GM12878 (cell line): ENCODE results near the gene AIRE. TPM values are rescaled to one million over a fixed set of nuclear protein-coding genes. Genes with fewer than 3 reads are reported as not detected.

ENCODE experiments used
- ATAC-seq: fragments of 200-7000 bp; cut with Tn5 transposase; 3 replicates; pipeline ENCODE4 v1.9.1; 2020; ENCODE audit warnings: mild to moderate bottlenecking, moderate library complexity
- BruUV-seq: library from RNA; stranded (reverse); fragments of 400-500 nt; replicated peaks from 2 replicates; lab custom pipeline; 2021; lab: Mats Ljungman, UMichigan
- CTCF ChIA-PET: fragments of 300-600 bp; sonication (Branson Sonifier 250); formaldehyde crosslinking; extraction: SDS; loops from one replicate; lab custom pipeline; 2021; ENCODE audit warnings: inconsistent platforms; lab: Yijun Ruan, JAX
- POLR2A ChIA-PET: fragments of 350-600 bp; formaldehyde crosslinking; extraction: SDS; loops from one replicate; lab custom pipeline; 2021; ENCODE audit warnings: inconsistent platforms; lab: Charles Lee
- RAD21 ChIA-PET: fragments of 300-600 bp; sonication (Branson Sonifier 250); formaldehyde crosslinking; loops from one replicate; lab custom pipeline; 2023; ENCODE audit warnings: antibody characterized with exemption; ENCODE audit not compliant: unreplicated experiment; lab: Charles Lee
- SMC1A ChIA-PET: fragments of 300-600 bp; sonication (Branson Sonifier 250); formaldehyde crosslinking; loops from one replicate; lab custom pipeline; 2023; ENCODE audit not compliant: unreplicated experiment, uncharacterized antibody; lab: Charles Lee
- DNase-seq: peaks from one replicate; pipeline ENCODE4 v3.0.0-alpha.2; 2011; ENCODE audit warnings: low read depth, low spot score
- FAIRE-seq: peaks from 3 replicates; lab custom pipeline; 2011; peaks lifted over from hg19 to GRCh38; lab: Jason Lieb, UNC
- H2AFZ ChIP-seq: 2 replicates; pipeline ENCODE4 v1.6.0; 2011; ENCODE audit warnings: low read depth, low read length, control low read depth; ENCODE audit not compliant: control insufficient read depth
- H3K27ac ChIP-seq: 2 replicates; pipeline ENCODE4 v1.5.1; 2011; ENCODE audit warnings: control low read depth; ENCODE audit not compliant: control insufficient read depth, insufficient read depth
- H3K27me3 ChIP-seq, 2 experiments: replicated peaks in 1 of 2; 2 replicates each; pipeline versions ENCODE4 v1.6.0 to v1.6.1; 2011; ENCODE audit warnings: low read length in 1 of 2; ENCODE audit not compliant: control insufficient read depth in 2 of 2, insufficient read depth in 2 of 2
- H3K36me3 ChIP-seq, 2 experiments: 2 replicates each; pipeline ENCODE4 v1.5.1; 2011; ENCODE audit warnings: low read length in 1 of 2; ENCODE audit not compliant: control insufficient read depth in 2 of 2, insufficient read depth in 2 of 2
- H3K4me1 ChIP-seq: 2 replicates; pipeline ENCODE4 v1.6.1; 2011; ENCODE audit warnings: mild to moderate bottlenecking, low read length, moderate library complexity, mixed read lengths; ENCODE audit not compliant: control insufficient read depth, insufficient read depth
- H3K4me2 ChIP-seq: 2 replicates; pipeline ENCODE4 v1.6.0; 2011; ENCODE audit warnings: control low read depth; ENCODE audit not compliant: control insufficient read depth, insufficient read depth
- H3K4me3 ChIP-seq: fragments of 200-600 bp; sonication (generic); 2 replicates; pipeline ENCODE4 v1.5.1; 2016
- H3K79me2 ChIP-seq: 2 replicates; pipeline ENCODE4 v1.6.0; 2011; ENCODE audit warnings: low read length; ENCODE audit not compliant: control insufficient read depth, insufficient read depth
- H3K9ac ChIP-seq: 2 replicates; pipeline ENCODE4 v1.8.0; 2011; ENCODE audit warnings: low read length, control low read depth, mixed read lengths; ENCODE audit not compliant: control insufficient read depth, insufficient read depth
- H3K9me3 ChIP-seq: replicated peaks from 3 replicates; pipeline ENCODE4 v1.5.1; 2011; ENCODE audit warnings: mild to moderate bottlenecking, low read length; ENCODE audit not compliant: control insufficient read depth, insufficient read depth
- H4K20me1 ChIP-seq: 2 replicates; pipeline ENCODE4 v1.6.0; 2011; ENCODE audit not compliant: control insufficient read depth, insufficient read depth
- CHD4 ChIP-seq: fragments of 200-600 bp; sonication (generic); IDR thresholded peaks from 2 replicates; pipeline ENCODE4 v1.6.1; 2016; ENCODE audit warnings: mild to moderate bottlenecking
- EZH2 ChIP-seq: IDR thresholded peaks from 2 replicates; pipeline ENCODE4 v1.6.1; 2012; ENCODE audit warnings: low read depth, mild to moderate bottlenecking, control low read depth, inconsistent platforms, low read length, borderline replicate concordance; ENCODE audit not compliant: control insufficient read depth
- FOXK2 ChIP-seq: fragments of 450-650 bp; IDR thresholded peaks from 2 replicates; pipeline ENCODE4 v1.6.1; 2017; ENCODE audit warnings: mild to moderate bottlenecking, moderate library complexity
- JUNB ChIP-seq: IDR thresholded peaks from 2 replicates; pipeline ENCODE4 v1.6.1; 2016; ENCODE audit warnings: antibody characterized with exemption, mild to moderate bottlenecking
- PBX3 ChIP-seq: IDR thresholded peaks from 2 replicates; pipeline ENCODE4 v1.6.1; 2011; ENCODE audit warnings: mild to moderate bottlenecking, low read depth, low read length, moderate library complexity; ENCODE audit not compliant: insufficient replicate concordance
- POLR2A ChIP-seq: IDR thresholded peaks from 2 replicates; pipeline ENCODE4 v1.6.1; 2011; ENCODE audit warnings: low read depth, mild to moderate bottlenecking, low read length
- POLR2AphosphoS5 ChIP-seq: IDR thresholded peaks from 2 replicates; pipeline ENCODE4 v1.6.1; 2011; ENCODE audit warnings: mild to moderate bottlenecking, low read length, inconsistent platforms
- RB1 ChIP-seq: fragments of 450-650 bp; formaldehyde crosslinking; IDR thresholded peaks from 2 replicates; pipeline ENCODE4 v1.6.1; 2017; ENCODE audit warnings: mild to moderate bottlenecking, borderline replicate concordance
- RCOR1 ChIP-seq: conservative IDR thresholded peaks from 2 replicates; pipeline ENCODE4 v1.6.1; 2012; ENCODE audit warnings: low read depth, low read length, improper control_type of control experiment
- SUZ12 ChIP-seq: fragments of 200-600 bp; sonication (generic); IDR thresholded peaks from one replicate; pipeline ENCODE4 v1.6.1; 2018; ENCODE audit warnings: antibody characterized with exemption, mild to moderate bottlenecking; ENCODE audit not compliant: unreplicated experiment
- WGBS: methylation state at CpG from one replicate; pipeline ENCODE4 v1.1.6; 2016; ENCODE audit warnings: low lambda C conversion rate; ENCODE audit not compliant: insufficient replicate concordance, insufficient coverage; ENCODE audit errors: missing lambda C conversion rate; 5-methylcytosine and 5-hydroxymethylcytosine counted together
- in situ Hi-C: fragments of 300-500 bp; cut with MboI; formaldehyde crosslinking; loops from 9 replicates; pipeline ENCODE4 v1.14.3; 2018; ENCODE audit warnings: mixed read lengths
- intact Hi-C: fragments of 100-400 bp; cut with micrococcal nuclease; formaldehyde crosslinking; loops from one replicate; pipeline ENCODE4 v1.14.2; 2022; ENCODE audit not compliant: unreplicated experiment
- polyA plus RNA-seq, 11 experiments: library from polyadenylated mRNA; depleted of rRNA in 4 of 11; unstranded in 6 of 11; stranded (reverse) in 5 of 11; fragments of >200 nt; fragmentation: Nextera tagmentation in 4 of 11; fragmentation: Illumina TruSeq in 1 of 11; extraction: Ambion mirVana in 4 of 11; extraction: Trizol in 1 of 11; gene quantifications; 1 replicate in 1 of 11; 2 replicates in 10 of 11; pipeline versions ENCODE4 v1.2.1 to v1.2.3, GENCODE V29; 2011 to 2016; ENCODE audit warnings: inconsistent platforms in 2 of 11, missing spikeins in 2 of 11, low read depth in 1 of 11
- total RNA-seq, 4 experiments: library from RNA; depleted of rRNA in 3 of 4; stranded (reverse); fragments of >200 nt in 3 of 4; fragmentation: Illumina TruSeq in 1 of 4; extraction: Trizol in 1 of 4; gene quantifications; 2 replicates each; pipeline versions ENCODE4 v1.2.1 to v1.2.3, GENCODE V29; 2013 to 2021
- TF ChIP-seq, protein P1 (sequence below): fragments of 450-650 bp; IDR thresholded peaks from 2 replicates; pipeline ENCODE4 v1.6.1; 2017; ENCODE audit warnings: mild to moderate bottlenecking, moderate library complexity
- TF ChIP-seq, protein P2 (sequence below): fragments of 450-650 bp; IDR thresholded peaks from 2 replicates; pipeline ENCODE4 v1.6.1; 2014; ENCODE audit warnings: mild to moderate bottlenecking

AIRE gene
- total and polyA plus RNA-seq, 10 of the 15 experiments (the other 5 are each of a cell fraction or from before 2014, with no cell fraction given) = 0.05 to 0.10 TPM; not detected in 8

- WGBS = 92% methylated on average over 14 of the region's 17 CpGs
- intact Hi-C loops = no loop called here
- Histone ChIP-seq H3K27ac (no peak overlapping the region), H3K79me2 (no peaks in the 10 kb centered on the region), H3K9ac (no peak overlapping the region), H3K4me1 (no peaks in the 10 kb centered on the region), H3K36me3 (no peaks in the 10 kb centered on the region; a peak in 2 of 4 replicates), H4K20me1 (no peaks in the 10 kb centered on the region), H2AFZ (no peak overlapping the region), H3K4me2 (no peak overlapping the region), H3K9me3 (no peaks in the 10 kb centered on the region), H3K27me3 (no peaks in the 10 kb centered on the region), H3K4me3 (no peak overlapping the region)
- DNase-seq = no peak
- ChIA-PET POLR2A (no interaction called here), RAD21 (no interaction called here), CTCF (no interaction called here), SMC1A (no interaction called here)
- no TSS peak for BruUV-seq
- FAIRE-seq = no peak
- no peak for TF ChIP-seq FOXK2
- TF ChIP-seq POLR2A = 0 out of 2 replicates have a peak, but pooled peaks have one; percentile 44
- ATAC-seq = no peak
- in situ Hi-C loops = no loop called here
Observed at GRCh38 chr21:44332383-44332782, 46.7 kb downstream of the AIRE start.

DNA sequence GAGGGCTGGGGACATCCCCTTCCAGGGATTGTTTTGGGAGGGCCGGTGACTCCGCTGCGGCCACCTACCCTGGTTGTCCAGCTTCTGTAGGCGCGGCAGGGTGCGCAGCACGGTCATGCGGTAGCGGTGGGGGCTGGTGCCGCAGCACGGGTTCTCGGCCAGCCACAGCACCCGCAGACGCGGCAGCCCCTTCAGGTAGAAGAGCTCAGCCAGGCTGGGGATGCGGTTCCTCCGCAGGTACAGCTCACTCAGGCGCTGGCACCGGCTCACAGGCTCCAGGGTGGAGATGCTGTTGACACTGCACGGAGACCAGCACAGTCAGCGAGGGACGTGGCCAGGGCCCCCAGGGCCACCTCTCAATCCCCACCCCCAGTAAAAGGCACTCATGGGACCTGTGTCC, 47.3 kb downstream of the AIRE start:
- Histone ChIP-seq H2AFZ (no peak overlapping the region), H3K9ac (no peak overlapping the region), H3K4me1 (peaks cover under 1% of the 10 kb centered on the region; the same call in 1 of the 2 replicates), H3K27me3 (no peaks in the 10 kb centered on the region), H3K27ac (no peak overlapping the region), H3K4me3 (no peak overlapping the region), H3K9me3 (no peaks in the 10 kb centered on the region), H3K79me2 (no peaks in the 10 kb centered on the region)
- 94% methylated on average over 22 of the region's 22 CpGs for WGBS
- FAIRE-seq = no peak
- CTCF ChIA-PET = interaction anchor here (0.9 kb wide), 1 partner anchor 35 kb away, joined by 3 read pairs; no protein-coding TSS in a partner anchor
- BruUV-seq = no TSS peak
- RAD21 ChIA-PET = no interaction called here
- DNase-seq = no peak
- SMC1A ChIA-PET = no interaction called here
- no peak for ATAC-seq
- TF ChIP-seq RCOR1 (no peak), PBX3 (no peak), EZH2 (no peak), JUNB (no peak), POLR2AphosphoS5 (no peak), SUZ12 (no peak), RB1 (no peak), CHD4 (no peak)
- TF ChIP-seq, protein P1, sequence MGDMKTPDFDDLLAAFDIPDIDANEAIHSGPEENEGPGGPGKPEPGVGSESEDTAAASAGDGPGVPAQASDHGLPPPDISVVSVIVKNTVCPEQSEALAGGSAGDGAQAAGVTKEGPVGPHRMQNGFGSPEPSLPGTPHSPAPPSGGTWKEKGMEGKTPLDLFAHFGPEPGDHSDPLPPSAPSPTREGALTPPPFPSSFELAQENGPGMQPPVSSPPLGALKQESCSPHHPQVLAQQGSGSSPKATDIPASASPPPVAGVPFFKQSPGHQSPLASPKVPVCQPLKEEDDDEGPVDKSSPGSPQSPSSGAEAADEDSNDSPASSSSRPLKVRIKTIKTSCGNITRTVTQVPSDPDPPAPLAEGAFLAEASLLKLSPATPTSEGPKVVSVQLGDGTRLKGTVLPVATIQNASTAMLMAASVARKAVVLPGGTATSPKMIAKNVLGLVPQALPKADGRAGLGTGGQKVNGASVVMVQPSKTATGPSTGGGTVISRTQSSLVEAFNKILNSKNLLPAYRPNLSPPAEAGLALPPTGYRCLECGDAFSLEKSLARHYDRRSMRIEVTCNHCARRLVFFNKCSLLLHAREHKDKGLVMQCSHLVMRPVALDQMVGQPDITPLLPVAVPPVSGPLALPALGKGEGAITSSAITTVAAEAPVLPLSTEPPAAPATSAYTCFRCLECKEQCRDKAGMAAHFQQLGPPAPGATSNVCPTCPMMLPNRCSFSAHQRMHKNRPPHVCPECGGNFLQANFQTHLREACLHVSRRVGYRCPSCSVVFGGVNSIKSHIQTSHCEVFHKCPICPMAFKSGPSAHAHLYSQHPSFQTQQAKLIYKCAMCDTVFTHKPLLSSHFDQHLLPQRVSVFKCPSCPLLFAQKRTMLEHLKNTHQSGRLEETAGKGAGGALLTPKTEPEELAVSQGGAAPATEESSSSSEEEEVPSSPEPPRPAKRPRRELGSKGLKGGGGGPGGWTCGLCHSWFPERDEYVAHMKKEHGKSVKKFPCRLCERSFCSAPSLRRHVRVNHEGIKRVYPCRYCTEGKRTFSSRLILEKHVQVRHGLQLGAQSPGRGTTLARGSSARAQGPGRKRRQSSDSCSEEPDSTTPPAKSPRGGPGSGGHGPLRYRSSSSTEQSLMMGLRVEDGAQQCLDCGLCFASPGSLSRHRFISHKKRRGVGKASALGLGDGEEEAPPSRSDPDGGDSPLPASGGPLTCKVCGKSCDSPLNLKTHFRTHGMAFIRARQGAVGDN = no peak
- TF ChIP-seq, protein P2, sequence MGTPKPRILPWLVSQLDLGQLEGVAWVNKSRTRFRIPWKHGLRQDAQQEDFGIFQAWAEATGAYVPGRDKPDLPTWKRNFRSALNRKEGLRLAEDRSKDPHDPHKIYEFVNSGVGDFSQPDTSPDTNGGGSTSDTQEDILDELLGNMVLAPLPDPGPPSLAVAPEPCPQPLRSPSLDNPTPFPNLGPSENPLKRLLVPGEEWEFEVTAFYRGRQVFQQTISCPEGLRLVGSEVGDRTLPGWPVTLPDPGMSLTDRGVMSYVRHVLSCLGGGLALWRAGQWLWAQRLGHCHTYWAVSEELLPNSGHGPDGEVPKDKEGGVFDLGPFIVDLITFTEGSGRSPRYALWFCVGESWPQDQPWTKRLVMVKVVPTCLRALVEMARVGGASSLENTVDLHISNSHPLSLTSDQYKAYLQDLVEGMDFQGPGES = no peak
- TF ChIP-seq, all 136 proteins: peak for 0
- H4K20me1 ChIP-seq = no peaks in the 10 kb centered on the region
- POLR2A ChIA-PET = no interaction called here
- in situ Hi-C loops = no loop called here
- H3K4me2 ChIP-seq = no peak overlapping the region
- H3K36me3 ChIP-seq = no peaks in the 10 kb centered on the region
- intact Hi-C loops = no loop called here
